ENCODE data around the gene SMAD5. TPM values are rescaled to one million over a fixed set of nuclear protein-coding genes. Genes with fewer than 3 reads are reported as not detected.
A peak's percentile ranks its signal among the peaks of the same experiment; 100 is the strongest.

The SMAD5 gene
- total and polyA plus RNA-seq, 12 donors: 6.4 to 76.6 (median 46.2) TPM

GRCh38 chr5:136174021-136174659, 41.5 kb downstream of the SMAD5 start:
- peak in 1 of 7 donors; percentile 15 for DNase-seq
- Histone ChIP-seq H3K4me1 (replicated peaks in 1 of 2) (no peaks in the 10 kb centered on the region), H3K36me3 (replicated peaks in 1 of 2) (peaks cover 0 to 33% of the 10 kb centered on the region in 2 donors), H3K4me3 (no peak overlapping the region), H3K27me3 (no peaks in the 10 kb centered on the region), H3K27ac (no peak overlapping the region), H3K9me3 (replicated peaks in 1 of 3) (no peaks in the 10 kb centered on the region)
- intact Hi-C loops (cut with DNase I): loop anchor here in 1 of 2 donors (10.0 kb wide), 1 partner anchor 79 kb away; no protein-coding TSS in a partner anchor
- WGBS, 4 donors: 87 to 94% (median 91%) methylated on average over 2 of the region's 2 CpGs
- TF ChIP-seq POLR2A (IDR thresholded peaks at IDR 0.05): no peak
- peak; percentile 33 to 70 (median 66) for TF ChIP-seq CTCF (IDR thresholded peaks at IDR 0.05)

- Histone ChIP-seq H3K36me3 (replicated peaks in 1 of 2) (peaks cover 0 to 18% of the 10 kb centered on the region in 2 donors), H3K4me1 (replicated peaks in 1 of 2) (no peaks in the 10 kb centered on the region), H3K4me3 (no peak overlapping the region), H3K9me3 (replicated peaks in 1 of 3) (no peaks in the 10 kb centered on the region), H3K27me3 (no peaks in the 10 kb centered on the region), H3K27ac (no peak overlapping the region)
- intact Hi-C loops (cut with DNase I): no loop called here
- 68 to 94% (median 85%) methylated on average over 1 of the region's 1 CpG for WGBS, 4 donors
- no peak for DNase-seq
- TF ChIP-seq POLR2A (IDR thresholded peaks at IDR 0.05): no peak
- TF ChIP-seq CTCF (IDR thresholded peaks at IDR 0.05): no peak
These were observed 50.0 kb downstream of the SMAD5 start for GRCh38 chr5:136182618-136183017.

- WGBS, 4 donors: 88 to 94% (median 92%) methylated on average over 5 of the region's 5 CpGs
- no peak for TF ChIP-seq POLR2A (IDR thresholded peaks at IDR 0.05)
- no peak for TF ChIP-seq CTCF (IDR thresholded peaks at IDR 0.05)
- peaks cover 0 to 16% of the 10 kb centered on the region in 2 donors for H3K36me3 ChIP-seq (replicated peaks in 1 of 2)
- intact Hi-C loops (cut with DNase I): no loop called here
- no peaks in the 10 kb centered on the region for H3K9me3 ChIP-seq (replicated peaks in 1 of 3)
- no peak for DNase-seq
- H3K27ac ChIP-seq: no peak overlapping the region
- peaks cover 7% of the 10 kb centered on the region for H3K27me3 ChIP-seq
- H3K4me1 ChIP-seq (replicated peaks in 1 of 2): no peaks in the 10 kb centered on the region
- H3K4me3 ChIP-seq: no peak overlapping the region
These were observed 53.5 kb downstream of the SMAD5 start for GRCh38 chr5:136185974-136186665.

GRCh38 chr5:136186796-136187195, 54.2 kb downstream of the SMAD5 start:
- H3K9me3 ChIP-seq (replicated peaks in 1 of 3): no peaks in the 10 kb centered on the region
- no peak overlapping the region for H3K4me3 ChIP-seq
- peaks cover 0 to 16% of the 10 kb centered on the region in 2 donors for H3K36me3 ChIP-seq (replicated peaks in 1 of 2)
- intact Hi-C loops (cut with DNase I): no loop called here
- no peak for DNase-seq
- peaks cover 13% of the 10 kb centered on the region for H3K27me3 ChIP-seq
- TF ChIP-seq POLR2A (IDR thresholded peaks at IDR 0.05) (no peak), CTCF (IDR thresholded peaks at IDR 0.05) (no peak)
- 66 to 94% (median 85%) methylated on average over 2 of the region's 2 CpGs for WGBS, 4 donors
- H3K4me1 ChIP-seq (replicated peaks in 1 of 2): peaks cover 2 to 3% of the 10 kb centered on the region in 2 donors
- H3K27ac ChIP-seq: no peak overlapping the region
